OCI-LY1 (cell line): ENCODE results near the gene SUGCT.

Experiments
- EZH2 ChIP-seq: fragments of 200-600 bp; sonication (generic), shearing (Covaris generic); IDR thresholded peaks from 2 replicates; pipeline ENCODE4 v1.8.0; 2017; ENCODE audit warnings: borderline replicate concordance, mixed run types, mild to moderate bottlenecking, antibody characterized with exemption, low read length, moderate library complexity, mixed read lengths
- TF ChIP-seq, protein P1 (sequence below): fragments of 200-600 bp; sonication (generic), shearing (Covaris generic); IDR thresholded peaks from 2 replicates; pipeline ENCODE4 v1.5.1; 2017; ENCODE audit warnings: mild to moderate bottlenecking, antibody characterized with exemption, low read length, moderate library complexity, mixed read lengths

DNA sequence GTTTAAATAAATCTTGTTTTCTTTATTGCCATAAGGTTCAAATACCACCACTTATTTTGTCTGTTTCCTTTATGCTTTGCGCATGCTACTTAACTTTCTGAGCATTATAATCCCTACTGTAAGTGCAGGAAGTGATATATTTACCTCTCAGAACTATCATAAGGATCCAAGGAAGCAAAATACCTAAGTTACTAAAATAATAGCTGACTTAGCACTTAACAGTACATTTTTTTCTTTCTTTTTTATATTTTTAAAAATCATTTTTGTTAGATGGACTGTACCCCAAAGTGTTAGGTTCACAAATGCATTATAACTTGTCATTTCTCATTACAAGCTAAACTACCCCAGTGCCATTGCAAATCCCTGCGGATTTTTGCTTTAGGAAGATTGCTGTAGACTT, 663.8 kb downstream of the SUGCT start:
- TF ChIP-seq, protein P1, sequence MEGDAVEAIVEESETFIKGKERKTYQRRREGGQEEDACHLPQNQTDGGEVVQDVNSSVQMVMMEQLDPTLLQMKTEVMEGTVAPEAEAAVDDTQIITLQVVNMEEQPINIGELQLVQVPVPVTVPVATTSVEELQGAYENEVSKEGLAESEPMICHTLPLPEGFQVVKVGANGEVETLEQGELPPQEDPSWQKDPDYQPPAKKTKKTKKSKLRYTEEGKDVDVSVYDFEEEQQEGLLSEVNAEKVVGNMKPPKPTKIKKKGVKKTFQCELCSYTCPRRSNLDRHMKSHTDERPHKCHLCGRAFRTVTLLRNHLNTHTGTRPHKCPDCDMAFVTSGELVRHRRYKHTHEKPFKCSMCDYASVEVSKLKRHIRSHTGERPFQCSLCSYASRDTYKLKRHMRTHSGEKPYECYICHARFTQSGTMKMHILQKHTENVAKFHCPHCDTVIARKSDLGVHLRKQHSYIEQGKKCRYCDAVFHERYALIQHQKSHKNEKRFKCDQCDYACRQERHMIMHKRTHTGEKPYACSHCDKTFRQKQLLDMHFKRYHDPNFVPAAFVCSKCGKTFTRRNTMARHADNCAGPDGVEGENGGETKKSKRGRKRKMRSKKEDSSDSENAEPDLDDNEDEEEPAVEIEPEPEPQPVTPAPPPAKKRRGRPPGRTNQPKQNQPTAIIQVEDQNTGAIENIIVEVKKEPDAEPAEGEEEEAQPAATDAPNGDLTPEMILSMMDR = no peak
- TF ChIP-seq EZH2 = no peak
